Measurements from ENCODE around the gene ARHGAP31.

The ARHGAP31 gene

DNA sequence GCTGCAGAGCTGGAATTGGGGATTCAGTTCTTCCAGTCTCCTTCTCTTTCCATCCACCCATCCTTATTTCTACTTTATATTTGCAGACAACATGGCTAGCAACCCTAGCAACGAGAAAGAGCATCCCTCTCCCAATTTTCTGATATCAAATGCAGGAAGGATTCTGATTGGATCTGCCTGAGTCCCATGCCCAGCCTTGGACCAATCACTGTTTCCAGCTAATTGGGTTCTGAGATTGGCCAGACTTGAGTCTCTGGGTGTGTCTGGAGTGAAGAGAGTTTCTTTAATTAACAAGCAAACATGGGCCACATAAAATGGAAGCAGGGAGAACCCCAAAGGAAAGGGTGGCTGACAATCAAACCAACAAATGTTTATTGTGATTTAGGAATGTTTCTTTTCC lies 108.6 kb downstream of the ARHGAP31 start:
- H3K27me3 ChIP-seq: no peaks in the 10 kb centered on the region
- H3K4me1 ChIP-seq (ENCODE audit: control insufficient read depth in 1 of 2, insufficient read depth in 1 of 2, low read depth in 1 of 2, low read length in 1 of 2): no peaks in the 10 kb centered on the region
- no peaks in the 10 kb centered on the region for H3K36me3 ChIP-seq
- no peak overlapping the region for H3K4me3 ChIP-seq (ENCODE audit: low read depth in 1 of 2, low read length in 1 of 2)
- H3K27ac ChIP-seq: no peak overlapping the region
- TF ChIP-seq, protein P1, sequence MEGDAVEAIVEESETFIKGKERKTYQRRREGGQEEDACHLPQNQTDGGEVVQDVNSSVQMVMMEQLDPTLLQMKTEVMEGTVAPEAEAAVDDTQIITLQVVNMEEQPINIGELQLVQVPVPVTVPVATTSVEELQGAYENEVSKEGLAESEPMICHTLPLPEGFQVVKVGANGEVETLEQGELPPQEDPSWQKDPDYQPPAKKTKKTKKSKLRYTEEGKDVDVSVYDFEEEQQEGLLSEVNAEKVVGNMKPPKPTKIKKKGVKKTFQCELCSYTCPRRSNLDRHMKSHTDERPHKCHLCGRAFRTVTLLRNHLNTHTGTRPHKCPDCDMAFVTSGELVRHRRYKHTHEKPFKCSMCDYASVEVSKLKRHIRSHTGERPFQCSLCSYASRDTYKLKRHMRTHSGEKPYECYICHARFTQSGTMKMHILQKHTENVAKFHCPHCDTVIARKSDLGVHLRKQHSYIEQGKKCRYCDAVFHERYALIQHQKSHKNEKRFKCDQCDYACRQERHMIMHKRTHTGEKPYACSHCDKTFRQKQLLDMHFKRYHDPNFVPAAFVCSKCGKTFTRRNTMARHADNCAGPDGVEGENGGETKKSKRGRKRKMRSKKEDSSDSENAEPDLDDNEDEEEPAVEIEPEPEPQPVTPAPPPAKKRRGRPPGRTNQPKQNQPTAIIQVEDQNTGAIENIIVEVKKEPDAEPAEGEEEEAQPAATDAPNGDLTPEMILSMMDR (IDR thresholded peaks at IDR 0.05): no peak
- H3K9me3 ChIP-seq: no peaks in the 10 kb centered on the region

DNA sequence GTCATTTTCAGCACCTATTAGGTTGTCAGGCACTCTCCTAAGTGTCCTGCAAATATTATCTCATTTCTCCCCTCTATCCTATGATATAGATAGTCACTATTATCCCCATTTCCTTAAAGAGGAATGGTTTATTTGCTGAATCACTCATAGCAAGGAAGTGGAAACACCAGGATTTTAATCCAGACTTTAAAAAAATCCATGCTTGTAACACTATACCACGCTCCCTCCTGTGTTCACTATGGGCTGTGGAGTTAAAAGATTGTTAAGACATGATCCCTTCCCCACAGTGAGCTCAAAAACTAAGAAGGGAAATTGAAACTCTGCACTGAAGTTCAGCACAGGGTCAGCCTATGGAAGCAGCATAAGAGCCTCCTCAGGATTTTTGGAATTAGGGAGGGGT lies 109.0 kb downstream of the ARHGAP31 start:
- Histone ChIP-seq H3K4me3 (ENCODE audit: low read depth in 1 of 2, low read length in 1 of 2) (no peak overlapping the region), H3K4me1 (ENCODE audit: control insufficient read depth in 1 of 2, insufficient read depth in 1 of 2, low read depth in 1 of 2, low read length in 1 of 2) (no peaks in the 10 kb centered on the region), H3K36me3 (no peaks in the 10 kb centered on the region), H3K9me3 (no peaks in the 10 kb centered on the region), H3K27me3 (no peaks in the 10 kb centered on the region), H3K27ac (no peak overlapping the region)
- TF ChIP-seq, protein P1 (IDR thresholded peaks at IDR 0.05): no peak

DNA sequence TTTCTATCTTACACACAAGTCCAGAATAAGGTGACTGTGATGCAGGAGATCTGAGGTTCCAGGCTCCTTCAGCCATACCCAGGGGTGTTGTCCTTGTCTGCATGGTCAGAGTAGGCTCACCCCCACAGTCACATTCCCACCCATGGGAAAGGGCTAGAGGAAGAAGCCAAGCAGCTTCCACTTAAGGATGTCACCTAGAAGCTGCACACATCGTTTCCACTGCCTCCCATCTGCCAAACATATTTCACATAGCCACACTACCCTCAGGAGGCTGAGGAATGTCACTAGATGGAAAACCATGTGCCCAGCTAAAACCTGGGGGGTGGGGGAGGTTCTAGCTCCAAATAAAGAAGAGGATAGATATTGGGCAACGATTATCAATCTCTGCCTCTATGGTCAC lies 111.1 kb downstream of the ARHGAP31 start:
- Histone ChIP-seq H3K4me3 (ENCODE audit: low read depth in 1 of 2, low read length in 1 of 2) (no peak overlapping the region), H3K27ac (no peak overlapping the region), H3K36me3 (no peaks in the 10 kb centered on the region), H3K9me3 (no peaks in the 10 kb centered on the region), H3K4me1 (ENCODE audit: control insufficient read depth in 1 of 2, insufficient read depth in 1 of 2, low read depth in 1 of 2, low read length in 1 of 2) (no peaks in the 10 kb centered on the region), H3K27me3 (no peaks in the 10 kb centered on the region)
- TF ChIP-seq, protein P1 (IDR thresholded peaks at IDR 0.05): no peak

DNA sequence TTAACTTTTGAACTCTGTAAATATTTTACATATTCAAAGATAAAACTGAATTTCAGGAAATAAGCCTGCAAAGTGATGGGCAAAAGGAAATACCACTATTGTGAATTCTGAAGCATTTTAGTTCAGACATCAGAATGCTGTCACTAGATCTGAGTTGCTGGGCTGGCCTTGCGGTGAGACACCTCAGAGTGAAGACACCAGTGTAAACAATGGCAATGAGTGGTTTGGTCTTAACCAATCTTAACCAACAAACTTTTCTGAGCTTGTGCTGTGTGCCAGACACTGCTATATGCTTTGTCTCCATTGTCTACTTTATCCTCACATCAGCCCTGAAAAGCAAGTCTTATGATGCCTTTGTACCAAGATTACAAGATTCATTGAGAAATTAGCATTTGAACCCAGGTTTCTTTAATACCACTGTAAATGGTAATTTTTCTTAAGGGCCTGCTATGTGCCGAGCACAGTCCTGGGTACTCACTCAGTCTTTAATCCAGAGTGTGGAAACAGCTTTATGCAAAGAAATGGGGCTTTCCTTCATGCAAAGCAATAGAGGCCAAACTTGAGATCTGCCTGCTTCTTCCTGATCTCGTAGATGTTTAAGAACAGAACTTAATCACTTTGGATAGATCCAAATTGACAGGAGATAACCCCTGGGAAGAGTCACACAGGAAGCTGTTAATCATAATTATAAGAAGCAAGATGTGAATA lies 114.2 kb downstream of the ARHGAP31 start:
- Histone ChIP-seq H3K27ac (no peak overlapping the region), H3K4me3 (ENCODE audit: low read depth in 1 of 2, low read length in 1 of 2) (no peak overlapping the region), H3K4me1 (ENCODE audit: control insufficient read depth in 1 of 2, insufficient read depth in 1 of 2, low read depth in 1 of 2, low read length in 1 of 2) (no peaks in the 10 kb centered on the region), H3K36me3 (no peaks in the 10 kb centered on the region), H3K9me3 (no peaks in the 10 kb centered on the region), H3K27me3 (no peaks in the 10 kb centered on the region)
- TF ChIP-seq, protein P1 (IDR thresholded peaks at IDR 0.05): no peak

DNA sequence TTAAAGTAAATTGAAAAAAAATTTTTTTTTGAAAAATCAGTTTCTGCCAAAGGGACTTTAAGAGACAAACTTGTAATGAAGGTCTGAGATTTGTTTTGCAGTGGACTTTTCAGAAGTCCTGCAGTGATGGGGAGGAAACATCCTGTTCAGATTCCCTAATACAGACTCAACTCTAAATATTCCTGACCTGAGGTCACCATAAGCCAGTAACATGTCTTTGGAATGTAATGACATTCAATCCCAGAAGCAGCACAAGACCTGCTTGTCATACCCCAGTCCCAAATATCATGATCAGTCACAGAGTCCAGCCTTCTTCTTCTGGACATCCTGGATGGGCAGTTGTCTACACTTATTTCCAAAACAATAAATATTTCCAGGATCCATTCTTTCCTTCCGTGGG lies 115.7 kb downstream of the ARHGAP31 start:
- Histone ChIP-seq H3K9me3 (no peaks in the 10 kb centered on the region), H3K36me3 (no peaks in the 10 kb centered on the region), H3K27me3 (no peaks in the 10 kb centered on the region), H3K4me3 (ENCODE audit: low read depth in 1 of 2, low read length in 1 of 2) (no peak overlapping the region), H3K4me1 (ENCODE audit: control insufficient read depth in 1 of 2, insufficient read depth in 1 of 2, low read depth in 1 of 2, low read length in 1 of 2) (no peaks in the 10 kb centered on the region), H3K27ac (no peak overlapping the region)
- TF ChIP-seq, protein P1 (IDR thresholded peaks at IDR 0.05): no peak
